Progenitor cell of endocrine pancreas (in vitro differentiated cells): Measurements from ENCODE around the gene C19orf38. TPM values are rescaled to one million over a fixed set of nuclear protein-coding genes. Genes with fewer than 3 reads are reported as not detected.

Experiments
- DNase-seq: peaks from one replicate; pipeline ENCODE4 v3.0.0; 2021; ENCODE audit warnings: low spot score; ENCODE audit not compliant: unreplicated experiment
- H3K27ac Mint-ChIP-seq: 2 replicates; pipeline ENCODE4 v1.8.0; 2021; ENCODE audit warnings: mild to moderate bottlenecking, moderate library complexity, mixed read lengths
- H3K27me3 Mint-ChIP-seq: 2 replicates; pipeline ENCODE4 v1.8.0; 2021; ENCODE audit warnings: mixed read lengths
- H3K36me3 Mint-ChIP-seq: 2 replicates; pipeline ENCODE4 v1.8.0; 2022; ENCODE audit warnings: mixed read lengths; ENCODE audit not compliant: insufficient read depth
- H3K4me1 Mint-ChIP-seq: 2 replicates; pipeline ENCODE4 v1.8.0; 2021; ENCODE audit warnings: low read depth, mixed read lengths
- H3K4me3 Mint-ChIP-seq: 2 replicates; pipeline ENCODE4 v1.8.0; 2021; ENCODE audit warnings: low read depth, mild to moderate bottlenecking, moderate library complexity, mixed read lengths
- H3K9me3 Mint-ChIP-seq: 2 replicates; pipeline ENCODE4 v1.8.0; 2021; ENCODE audit warnings: low read depth, mixed read lengths
- CTCF ChIP-seq: fragments of 200-600 bp; sonication (generic); IDR thresholded peaks from one replicate; pipeline ENCODE4 v1.5.0; 2021; ENCODE audit warnings: antibody characterized with exemption, mild to moderate bottlenecking; ENCODE audit not compliant: unreplicated experiment
- total RNA-seq: library from RNA; stranded (reverse); gene quantifications from 2 replicates; pipeline ENCODE4 v1.2.1, GENCODE V29; 2021

Gene C19orf38
- total RNA-seq, 1 donor from 2014 or later, result 0.31 TPM

GRCh38 chr19:10846500-10847202 is 1.6 kb upstream of the C19orf38 start:
- peaks cover 5% of the 10 kb centered on the region for H3K9me3 Mint-ChIP-seq
- TF ChIP-seq CTCF, result no peak
- no peak overlapping the region for H3K4me3 Mint-ChIP-seq
- no peaks in the 10 kb centered on the region for H3K36me3 Mint-ChIP-seq
- no peaks in the 10 kb centered on the region for H3K4me1 Mint-ChIP-seq
- H3K27ac Mint-ChIP-seq, result no peak overlapping the region
- DNase-seq, result no peak
- H3K27me3 Mint-ChIP-seq, result peaks cover 3% of the 10 kb centered on the region

GRCh38 chr19:10850631-10851030 is 2.4 kb downstream of the C19orf38 start:
- no peak for TF ChIP-seq CTCF
- Mint-ChIP-seq H3K27me3 (peaks cover 3% of the 10 kb centered on the region), H3K36me3 (no peaks in the 10 kb centered on the region), H3K9me3 (peaks cover 5% of the 10 kb centered on the region), H3K4me3 (no peak overlapping the region), H3K27ac (no peak overlapping the region), H3K4me1 (no peaks in the 10 kb centered on the region)
- no peak for DNase-seq

- no peak for DNase-seq
- H3K4me3 Mint-ChIP-seq, result no peak overlapping the region
Observed at GRCh38 chr19:10852098-10852800, 4.0 kb downstream of the C19orf38 start.

GRCh38 chr19:10852941-10853340 is 4.7 kb downstream of the C19orf38 start:
- Mint-ChIP-seq H3K36me3 (no peaks in the 10 kb centered on the region), H3K4me1 (no peaks in the 10 kb centered on the region), H3K27ac (no peak overlapping the region), H3K4me3 (no peak overlapping the region), H3K27me3 (no peaks in the 10 kb centered on the region), H3K9me3 (no peaks in the 10 kb centered on the region)
- no peak for TF ChIP-seq CTCF
- DNase-seq, result no peak

More at GRCh38 chr19:10852098-10852800, 4.0 kb downstream of the C19orf38 start:
- no peak for TF ChIP-seq CTCF
- H3K9me3 Mint-ChIP-seq, result no peaks in the 10 kb centered on the region
- H3K27ac Mint-ChIP-seq, result peak overlapping the region; percentile 79
- no peaks in the 10 kb centered on the region for H3K27me3 Mint-ChIP-seq
- no peaks in the 10 kb centered on the region for H3K36me3 Mint-ChIP-seq
- no peaks in the 10 kb centered on the region for H3K4me1 Mint-ChIP-seq

- Mint-ChIP-seq H3K4me3 (no peak overlapping the region), H3K27me3 (no peaks in the 10 kb centered on the region), H3K9me3 (no peaks in the 10 kb centered on the region), H3K27ac (no peak overlapping the region), H3K36me3 (no peaks in the 10 kb centered on the region), H3K4me1 (no peaks in the 10 kb centered on the region)
- TF ChIP-seq CTCF, result no peak
- DNase-seq, result no peak
Observed at GRCh38 chr19:10854350-10855089, 6.3 kb downstream of the C19orf38 start.
